B cell (primary cell): Measurements from ENCODE around the gene FBXO34. TPM values are rescaled to one million over a fixed set of nuclear protein-coding genes. Genes with fewer than 3 reads are reported as not detected.
"Not testable (repeated sequence)": the region's sequence is repeated elsewhere in the genome, so short reads cannot be mapped to it uniquely, and the experiment has no call there.

Experiments used
- ATAC-seq: fragments of 200-7000 bp; cut with Tn5 transposase; one replicate; pipeline ENCODE4 v1.10.0; 2021; ENCODE audit warnings: low read depth, mild to moderate bottlenecking, moderate number of reproducible peaks, moderate library complexity
- CTCF ChIA-PET: fragments of 350-600 bp; sonication (Branson Sonifier 250); formaldehyde crosslinking; loops from one replicate; lab custom pipeline; 2021; ENCODE audit warnings: antibody characterized with exemption, inconsistent platforms; lab: Charles Lee
- POLR2A ChIA-PET: fragments of 350-600 bp; sonication (Branson Sonifier 250); formaldehyde crosslinking; loops from one replicate; lab custom pipeline; 2021; ENCODE audit warnings: antibody characterized with exemption; lab: Charles Lee
- DNase-seq: peaks from one replicate; pipeline ENCODE4 v3.0.0; 2013
- H2AFZ ChIP-seq: 2 replicates; pipeline ENCODE4 v1.6.1; 2012; ENCODE audit warnings: mild to moderate bottlenecking, low read depth, low read length; ENCODE audit not compliant: insufficient read depth, poor library complexity, severe bottlenecking
- H3K27ac ChIP-seq, 2 donors: 1 replicate in 1 of 2; 2 replicates in 1 of 2; pipeline ENCODE4 v1.5.1; 2012 to 2013; ENCODE audit warnings: low read length in 2 of 2, mild to moderate bottlenecking in 2 of 2, moderate library complexity in 1 of 2
- H3K27me3 ChIP-seq, 4 experiments: fragments of 200-600 bp in 1 of 4; sonication (generic) in 1 of 4; replicated peaks in 1 of 4; 1 replicate in 2 of 4; 2 replicates in 2 of 4; pipeline versions ENCODE4 v1.6.1 to v1.7.0; 2013 to 2016; ENCODE audit warnings: low read length in 3 of 4, mild to moderate bottlenecking in 2 of 4, mixed read lengths in 1 of 4, moderate library complexity in 1 of 4; ENCODE audit not compliant: insufficient read depth in 4 of 4, control insufficient read depth in 3 of 4; ENCODE audit errors: control extremely low read depth in 1 of 4
- H3K36me3 ChIP-seq, 2 experiments: replicated peaks in 1 of 2; 1 replicate in 1 of 2; 2 replicates in 1 of 2; pipeline versions ENCODE4 v1.6.1 to v1.7.1; 2013; ENCODE audit warnings: low read length in 1 of 2; ENCODE audit not compliant: insufficient read depth in 2 of 2, control insufficient read depth in 1 of 2; ENCODE audit errors: control extremely low read depth in 1 of 2, extremely low read depth in 1 of 2
- H3K4me1 ChIP-seq, 2 donors: fragments of 200-600 bp in 1 of 2; sonication (generic) in 1 of 2; 1 replicate in 1 of 2; 2 replicates in 1 of 2; pipeline versions ENCODE4 v1.5.1 to v1.6.1; 2013 to 2017; ENCODE audit warnings: low read length in 2 of 2; ENCODE audit not compliant: control insufficient read depth in 2 of 2, insufficient read depth in 2 of 2
- H3K4me2 ChIP-seq: replicated peaks from 2 replicates; pipeline ENCODE3; 2012; ENCODE audit warnings: mild to moderate bottlenecking, low read depth, low read length; ENCODE audit not compliant: poor library complexity, severe bottlenecking
- H3K4me3 ChIP-seq, 5 experiments: fragments of 200-600 bp in 1 of 5; sonication (generic) in 1 of 5; 1 replicate in 3 of 5; 2 replicates in 2 of 5; pipeline versions ENCODE4 v1.5.1 to v1.7.0; 2011 to 2016; ENCODE audit warnings: low read length in 4 of 5, mild to moderate bottlenecking in 4 of 5, low read depth in 2 of 5, control low read depth in 1 of 5, moderate library complexity in 1 of 5; ENCODE audit not compliant: insufficient read depth in 1 of 5; ENCODE audit errors: control extremely low read depth in 1 of 5, extremely low read depth in 1 of 5
- H3K79me2 ChIP-seq: fragments of 200-600 bp; sonication (generic); one replicate; pipeline ENCODE4 v1.6.0; 2016; ENCODE audit warnings: low read length; ENCODE audit not compliant: control insufficient read depth, insufficient read depth
- H3K9ac ChIP-seq: fragments of 200-600 bp; sonication (generic); 2 replicates; pipeline ENCODE4 v1.6.1; 2017; ENCODE audit warnings: mild to moderate bottlenecking, low read length, moderate library complexity
- H3K9me3 ChIP-seq, 3 donors: one replicate each; pipeline versions ENCODE4 v1.6.1 to v1.7.1; 2013; ENCODE audit warnings: low read length in 2 of 3; ENCODE audit not compliant: control insufficient read depth in 2 of 3, insufficient read depth in 1 of 3; ENCODE audit errors: control extremely low read depth in 1 of 3
- H4K20me1 ChIP-seq: 2 replicates; pipeline ENCODE4 v1.6.0; 2012; ENCODE audit warnings: mild to moderate bottlenecking, low read length; ENCODE audit not compliant: insufficient read depth, control insufficient read depth, poor library complexity, severe bottlenecking
- H3K27ac Mint-ChIP-seq: one replicate; pipeline ENCODE4 v1.8.0; 2021; ENCODE audit warnings: mixed read lengths
- H3K27me3 Mint-ChIP-seq: one replicate; pipeline ENCODE4 v1.8.0; 2021; ENCODE audit warnings: mixed read lengths
- H3K4me1 Mint-ChIP-seq: one replicate; pipeline ENCODE4 v1.8.0; 2021; ENCODE audit warnings: mixed read lengths
- H3K4me3 Mint-ChIP-seq: one replicate; pipeline ENCODE4 v1.8.0; 2021; ENCODE audit warnings: mixed read lengths
- H3K9me3 Mint-ChIP-seq: one replicate; pipeline ENCODE4 v1.8.0; 2022; ENCODE audit warnings: mixed read lengths; ENCODE audit not compliant: insufficient read depth
- CTCF ChIP-seq: fragments of 200-600 bp; IDR thresholded peaks from one replicate; pipeline ENCODE4 v1.8.0; 2022; ENCODE audit warnings: antibody characterized with exemption, mild to moderate bottlenecking
- EZH2 ChIP-seq: IDR thresholded peaks from 2 replicates; pipeline ENCODE4 v1.6.1; 2012; ENCODE audit warnings: borderline replicate concordance, low read depth, mild to moderate bottlenecking, moderate library complexity, low read length; ENCODE audit not compliant: insufficient read depth, poor library complexity, severe bottlenecking
- WGBS: methylation state at CpG from one replicate; pipeline ENCODE4 v1.1.5; 2013; ENCODE audit warnings: missing lambda C conversion rate; ENCODE audit not compliant: insufficient coverage; 5-methylcytosine and 5-hydroxymethylcytosine counted together
- intact Hi-C: fragments of 100-400 bp; cut with micrococcal nuclease; formaldehyde crosslinking; loops from one replicate; pipeline ENCODE4 v1.10.0; 2022
- polyA plus RNA-seq: library from polyadenylated mRNA; depleted of rRNA; stranded (reverse); fragments of >200 nt; gene quantifications from 2 replicates; pipeline ENCODE4 v1.2.3, GENCODE V29; 2012
- total RNA-seq, 2 donors: library from RNA; stranded (reverse); fragments of 120-200 nt in 1 of 2; gene quantifications; 1 replicate in 1 of 2; 2 replicates in 1 of 2; pipeline versions ENCODE4 v1.2.3 to v1.2.4, GENCODE V29; 2013 to 2022

FBXO34 gene
- total and polyA plus RNA-seq, 2 donors (not counting 1 experiment from before 2014, with no cell fraction given), result 8.1 to 27.5 TPM

GRCh38 chr14:55340482-55340881 is 69.3 kb downstream of the FBXO34 start:
- Histone ChIP-seq H4K20me1 (peaks cover 22% of the 10 kb centered on the region), H3K4me2 (no peak overlapping the region), H3K36me3 (peaks cover 0 to 1% of the 10 kb centered on the region in 2 experiments), H3K4me3 (no peak overlapping the region), H3K27ac (no peak overlapping the region), H3K9me3 (no peaks in the 10 kb centered on the region), H3K79me2 (peaks cover 88% of the 10 kb centered on the region), H3K9ac (no peak overlapping the region), H2AFZ (no peak overlapping the region), H3K27me3 (no peaks in the 10 kb centered on the region), H3K4me1 (no peaks in the 10 kb centered on the region)
- DNase-seq, result no peak
- CTCF ChIA-PET, result interaction anchor here (0.7 kb wide), 1 partner anchor 68 kb away, joined by 3 read pairs; no protein-coding TSS in a partner anchor
- Mint-ChIP-seq H3K9me3 (no peaks in the 10 kb centered on the region), H3K4me3 (no peak overlapping the region), H3K27ac (no peak overlapping the region), H3K27me3 (no peaks in the 10 kb centered on the region), H3K4me1 (peaks cover 41% of the 10 kb centered on the region)
- 100% methylated on average over 2 of the region's 3 CpGs for WGBS
- intact Hi-C loops, result no loop called here
- TF ChIP-seq CTCF (no peak), EZH2 (no peak)
- ATAC-seq, result no peak
- POLR2A ChIA-PET, result no interaction called here

GRCh38 chr14:55341781-55342180 is 70.6 kb downstream of the FBXO34 start:
- Histone ChIP-seq H3K79me2 (peaks cover 87% of the 10 kb centered on the region), H3K9ac (no peak overlapping the region), H3K4me1 (no peaks in the 10 kb centered on the region), H3K27me3 (no peaks in the 10 kb centered on the region), H3K4me3 (no peak overlapping the region), H3K4me2 (no peak overlapping the region), H3K27ac (no peak overlapping the region), H2AFZ (no peak overlapping the region), H3K36me3 (peaks cover 0 to 1% of the 10 kb centered on the region in 2 experiments), H4K20me1 (peaks cover 27% of the 10 kb centered on the region), H3K9me3 (no peaks in the 10 kb centered on the region)
- intact Hi-C loops, result no loop called here
- peaks cover 43% of the 10 kb centered on the region for H3K4me1 Mint-ChIP-seq
- POLR2A ChIA-PET, result no interaction called here
- no CpG with 5 or more reads among the region's 2 CpGs for WGBS
- no peak overlapping the region for H3K27ac Mint-ChIP-seq
- H3K27me3 Mint-ChIP-seq, result no peaks in the 10 kb centered on the region
- TF ChIP-seq CTCF (no peak), EZH2 (no peak)
- CTCF ChIA-PET, result interaction anchor here (0.9 kb wide), 1 partner anchor 14 kb away, joined by 3 read pairs; no protein-coding TSS in a partner anchor
- H3K4me3 Mint-ChIP-seq, result no peak overlapping the region
- no peak for DNase-seq
- no peak for ATAC-seq
- H3K9me3 Mint-ChIP-seq, result no peaks in the 10 kb centered on the region

- 67% methylated on average over 3 of the region's 6 CpGs for WGBS
- peaks cover 49% of the 10 kb centered on the region for H3K4me1 Mint-ChIP-seq
- ATAC-seq, H3K27me3 ChIP-seq, H3K4me3 ChIP-seq, H3K9ac ChIP-seq, H3K9me3 Mint-ChIP-seq, H3K4me2 ChIP-seq, H3K27me3 Mint-ChIP-seq, H3K27ac ChIP-seq, CTCF ChIA-PET, POLR2A ChIA-PET, intact Hi-C loops, H3K4me1 ChIP-seq, H3K9me3 ChIP-seq, H3K36me3 ChIP-seq, H3K27ac Mint-ChIP-seq, H2AFZ ChIP-seq, DNase-seq, H3K4me3 Mint-ChIP-seq: not testable (repeated sequence)
- peaks cover 35% of the 10 kb centered on the region for H4K20me1 ChIP-seq
- peaks cover 71% of the 10 kb centered on the region for H3K79me2 ChIP-seq
These were observed 73.5 kb downstream of the FBXO34 start for GRCh38 chr14:55344582-55345163.
